Calu3 (cell line): ENCODE data around the gene PINLYP. TPM values are rescaled to one million over a fixed set of nuclear protein-coding genes. Genes with fewer than 3 reads are reported as not detected.

Experiments
- Bru-seq: library from RNA; stranded (reverse); fragments of 400-500 nt; gene quantifications from one replicate; lab custom pipeline; 2021; lab: Mats Ljungman, UMichigan
- BruChase-seq, 2 experiments: library from RNA; stranded (reverse); fragments of 400-500 nt; gene quantifications; one replicate each; lab custom pipeline; 2021; lab: Mats Ljungman, UMichigan
- BruUV-seq: library from RNA; stranded (reverse); fragments of 400-500 nt; replicated peaks from 2 replicates; lab custom pipeline; 2021; lab: Mats Ljungman, UMichigan
- CTCF ChIA-PET: fragments of 300-600 bp; sonication (Branson Sonifier 250); formaldehyde crosslinking; loops from one replicate; lab custom pipeline; 2022; ENCODE audit warnings: antibody characterized with exemption; lab: Charles Lee
- DNase-seq: peaks from one replicate; pipeline ENCODE4 v3.0.0; 2022
- H3K27ac Mint-ChIP-seq: one replicate; pipeline ENCODE4 v1.8.0; 2022; ENCODE audit warnings: mixed read lengths; ENCODE audit not compliant: unreplicated experiment
- H3K27me3 Mint-ChIP-seq: one replicate; pipeline ENCODE4 v1.8.0; 2022; ENCODE audit warnings: mixed read lengths; ENCODE audit not compliant: unreplicated experiment
- H3K36me3 Mint-ChIP-seq: one replicate; pipeline ENCODE4 v1.8.0; 2022; ENCODE audit warnings: mild to moderate bottlenecking, moderate library complexity, mixed read lengths; ENCODE audit not compliant: insufficient read depth, unreplicated experiment
- H3K4me1 Mint-ChIP-seq: one replicate; pipeline ENCODE4 v1.8.0; 2022; ENCODE audit warnings: mild to moderate bottlenecking, low read depth, mixed read lengths; ENCODE audit not compliant: unreplicated experiment
- H3K4me3 Mint-ChIP-seq: one replicate; pipeline ENCODE4 v1.8.0; 2022; ENCODE audit warnings: mild to moderate bottlenecking, low read depth, moderate library complexity, mixed read lengths; ENCODE audit not compliant: unreplicated experiment
- H3K9me3 Mint-ChIP-seq: one replicate; pipeline ENCODE4 v1.8.0; 2022; ENCODE audit warnings: low read depth, mixed read lengths; ENCODE audit not compliant: unreplicated experiment
- CTCF ChIP-seq: fragments of 200-600 bp; IDR thresholded peaks from one replicate; pipeline ENCODE4 v1.8.0; 2022; ENCODE audit warnings: antibody characterized with exemption; ENCODE audit not compliant: unreplicated experiment
- intact Hi-C: fragments of 100-400 bp; cut with micrococcal nuclease; formaldehyde crosslinking; loops from one replicate; pipeline ENCODE4 v1.10.0; 2022; ENCODE audit not compliant: unreplicated experiment
- long read RNA-seq: library from polyadenylated mRNA; stranded (forward); transcript quantifications from one replicate; pipeline ENCODE4 v2.0.0, GENCODE V29; 2022
- total RNA-seq: library from RNA; stranded (reverse); gene quantifications from 2 replicates; pipeline ENCODE4 v1.2.3, GENCODE V29; 2022

Gene PINLYP
- total RNA-seq (0.17 and 0.76 TPM in 2 replicates), Bru-seq, nascent RNA (percentile 12 among the genes with signal in this experiment), BruChase-seq, experiment 1, labeled RNA remaining after a 6-hour chase (percentile 18 among the genes with signal in this experiment), BruChase-seq, experiment 2, labeled RNA remaining after a 2-hour chase (percentile 23 among the genes with signal in this experiment)
- long read RNA-seq: 0 reads

DNA sequence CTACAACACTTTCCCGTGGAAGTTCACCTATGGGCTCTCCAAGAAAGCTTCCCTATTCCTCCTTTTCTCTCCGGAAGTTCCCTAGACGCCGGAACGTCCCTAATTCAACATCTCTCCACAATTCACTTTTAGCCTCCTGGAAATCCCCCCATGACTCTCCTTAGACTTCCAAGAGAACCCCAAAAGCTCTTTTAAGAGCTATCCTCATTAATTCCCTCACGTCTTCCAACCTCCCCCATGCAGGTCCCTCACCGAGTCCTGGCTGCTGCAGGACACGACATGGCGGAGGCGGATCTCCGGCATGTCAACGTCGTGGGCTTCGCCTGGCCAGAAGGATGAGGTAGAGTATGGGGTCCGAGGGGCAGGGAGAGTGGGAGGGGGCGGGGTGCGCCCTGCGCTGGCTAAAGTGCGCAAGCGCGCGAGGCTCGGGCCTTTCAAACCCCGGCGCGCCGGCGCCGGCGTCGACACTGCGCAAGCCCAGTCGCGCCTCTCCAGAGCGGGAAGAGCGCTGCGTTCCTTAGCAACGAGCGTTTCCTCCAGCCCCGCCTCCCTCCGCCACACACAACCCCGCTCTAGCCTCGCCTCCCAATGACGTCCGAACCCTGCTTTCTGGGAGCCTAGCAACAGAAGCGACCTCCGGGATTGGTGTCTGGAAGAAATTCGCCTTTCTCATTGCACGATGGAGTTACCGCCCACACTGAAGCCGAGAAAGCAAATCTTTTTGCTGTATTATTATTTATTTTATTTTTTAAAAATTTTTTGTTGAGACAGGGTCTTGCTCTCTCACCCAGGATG lies at the start of gene PINLYP, which contains the start of gene XRCC1:
TSS of gene PINLYP (plus strand) at position 646 of the 795 bp plus-strand sequence. CDS start 1,391 bp downstream, outside the sequence.
TSS of gene XRCC1 (minus strand) at position 372 of the 795 bp plus-strand sequence. CDS start at position 303, 69 bp downstream.
- DNase-seq: peak; percentile 98
- Mint-ChIP-seq H3K27me3 (peaks cover 14% of the 10 kb centered on the region), H3K4me3 (peak within 1 kb of the TSS; percentile 98), H3K9me3 (no peaks in the 10 kb centered on the region), H3K36me3 (peaks cover 17% of the 10 kb centered on the region), H3K4me1 (no peaks in the 10 kb centered on the region), H3K27ac (peak within 1 kb of the TSS; percentile 95)
- TF ChIP-seq CTCF: no peak
- BruUV-seq: no TSS peak
- CTCF ChIA-PET: interaction anchor here (0.7 kb wide), 1 partner anchor 21 kb away, joined by 3 read pairs; the partner anchor contains the start of genes IRGQ and ZNF576
- intact Hi-C loops: no loop called here

- Mint-ChIP-seq H3K27me3 (no peaks in the 10 kb centered on the region), H3K4me3 (peak overlapping the region; percentile 96), H3K36me3 (peaks cover 31% of the 10 kb centered on the region), H3K4me1 (peaks cover 19% of the 10 kb centered on the region), H3K9me3 (no peaks in the 10 kb centered on the region), H3K27ac (peak overlapping the region; percentile 79)
- no TSS peak for BruUV-seq
- TF ChIP-seq CTCF: no peak
- DNase-seq: peak; percentile 48
- intact Hi-C loops: no loop called here
- CTCF ChIA-PET: interaction anchor here (1.3 kb wide), 1 partner anchor 79 kb away, joined by 5 read pairs; no protein-coding TSS in a partner anchor
Measured at GRCh38 chr19:43525836-43526771, 49.5 kb upstream of the PINLYP start.

DNA sequence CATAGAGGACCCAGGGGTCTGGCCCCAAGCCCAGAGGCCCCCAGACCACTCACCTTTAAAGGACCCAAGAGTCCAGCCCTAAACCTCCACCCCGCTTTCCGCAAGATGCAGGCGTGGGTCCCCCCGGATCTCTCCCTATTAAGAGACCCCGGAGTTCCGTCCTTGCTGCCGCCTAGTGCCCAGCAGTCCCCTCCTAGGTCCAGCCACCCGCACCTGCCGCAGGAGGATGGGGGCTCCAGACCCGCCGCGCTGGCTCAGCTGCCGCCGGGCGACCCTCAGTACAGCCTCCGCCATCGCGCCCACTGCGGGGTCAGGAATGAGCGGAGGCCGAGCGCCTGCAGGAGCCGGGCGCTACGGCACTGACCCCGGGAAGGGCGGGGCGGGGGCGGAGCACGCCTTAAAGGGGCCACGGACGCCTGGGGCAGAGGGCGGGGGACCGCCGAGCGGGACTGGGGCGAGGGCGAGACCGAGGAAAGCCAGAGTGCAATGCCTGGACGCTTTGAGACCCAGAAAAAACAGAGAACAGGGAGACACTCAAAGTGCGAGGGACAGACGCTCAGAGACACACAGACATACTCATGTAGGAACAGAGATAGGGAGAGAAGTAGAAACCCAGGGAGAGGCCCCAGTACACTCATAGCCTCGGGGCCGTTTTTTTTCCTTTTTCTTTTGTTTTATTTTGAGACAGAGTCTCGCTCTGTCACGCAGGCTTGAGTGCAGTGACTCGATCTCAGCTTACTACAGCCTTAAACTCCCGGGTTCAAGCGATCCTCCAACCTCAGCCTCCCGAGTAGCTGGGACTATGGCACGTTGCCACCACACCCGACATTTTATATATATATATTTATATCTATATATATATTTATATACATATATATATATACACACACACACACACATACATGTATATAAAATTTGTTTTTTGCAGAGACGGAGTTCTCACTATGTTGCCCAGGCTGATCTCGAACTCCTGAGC lies 48.4 kb upstream of the PINLYP start, which contains the start of gene ETHE1:
TSS of gene ETHE1 (minus strand) at position 318 of the 976 bp plus-strand sequence. CDS start at position 294, 24 bp downstream.
- TF ChIP-seq CTCF: no peak
- Mint-ChIP-seq H3K27me3 (no peaks in the 10 kb centered on the region), H3K27ac (peak within 1 kb of the TSS; percentile 79), H3K9me3 (no peaks in the 10 kb centered on the region), H3K4me3 (peak within 1 kb of the TSS; percentile 96), H3K4me1 (peaks cover 19% of the 10 kb centered on the region), H3K36me3 (peaks cover 32% of the 10 kb centered on the region)
- intact Hi-C loops: no loop called here
- CTCF ChIA-PET: interaction anchor here (1.3 kb wide), 1 partner anchor 80 kb away, joined by 5 read pairs; no protein-coding TSS in a partner anchor
- no TSS peak for BruUV-seq
- DNase-seq: peak; percentile 86
